ENCODE measurements around the gene ATRN.

GRCh38 chr20:3565851-3566250 lies 95.0 kb downstream of the ATRN start:
- no peak for TF ChIP-seq CTCF (IDR thresholded peaks at IDR 0.05; ENCODE audit: low read length)
- TF ChIP-seq EZH2 (IDR thresholded peaks at IDR 0.05; ENCODE audit: borderline replicate concordance, low read length), result no peak

All from OCI-LY1 (cell line).